Right ventricle myocardium inferior (tissue), 1 donor: ENCODE data around the gene TMC1. TPM values are rescaled to one million over a fixed set of nuclear protein-coding genes. Genes with fewer than 3 reads are reported as not detected.

Source experiments
- ATAC-seq: fragments of 200-7000 bp; cut with Tn5 transposase; one replicate; pipeline ENCODE4 v1.9.1; 2020; ENCODE audit warnings: mild to moderate bottlenecking, moderate library complexity
- DNase-seq: peaks from one replicate; pipeline ENCODE4 v3.0.0; 2021; ENCODE audit errors: missing footprints
- intact Hi-C: fragments of 100-400 bp; cut with DNase I; formaldehyde crosslinking; loops from one replicate; pipeline ENCODE4 v1.11.0; 2022
- total RNA-seq: library from RNA; stranded (reverse); fragmentation: NEBNext Ultra II Directional; extraction: Animal tissue kit (Norgen Biotek cat#: 25700); gene quantifications from one replicate; pipeline ENCODE4 v1.2.1, GENCODE V29; 2021
- donor health status: DM: no; HTN: yes; CAD: no; lungs with severe emphysema.

TMC1 gene
- total RNA-seq, 1 donor from 2014 or later: not detected

- no peak for ATAC-seq
- DNase-seq: no peak
- intact Hi-C loops: no loop called here
Measured at GRCh38 chr9:72696511-72696910, 175.1 kb downstream of the TMC1 start.

- ATAC-seq (no peak), DNase-seq (no peak)
- intact Hi-C loops: no loop called here
Measured at GRCh38 chr9:72701510-72701909, 180.1 kb downstream of the TMC1 start.

- ATAC-seq (no peak), DNase-seq (no peak)
- intact Hi-C loops: no loop called here
Measured at GRCh38 chr9:72703574-72703973, 182.2 kb downstream of the TMC1 start.

- intact Hi-C loops: no loop called here
- no peak for DNase-seq
- no peak for ATAC-seq
Measured at GRCh38 chr9:72704688-72705375, 183.4 kb downstream of the TMC1 start.

- ATAC-seq: no peak
- intact Hi-C loops: no loop called here
- no peak for DNase-seq
Measured at GRCh38 chr9:72718503-72718902, 197.1 kb downstream of the TMC1 start.

GRCh38 chr9:72721067-72721466 is 199.7 kb downstream of the TMC1 start:
- DNase-seq: no peak
- intact Hi-C loops: no loop called here
- no peak for ATAC-seq

GRCh38 chr9:72726947-72727346 is 205.5 kb downstream of the TMC1 start:
- ATAC-seq: no peak
- intact Hi-C loops: no loop called here
- no peak for DNase-seq

GRCh38 chr9:72728031-72728770 is 206.8 kb downstream of the TMC1 start:
- no peak for ATAC-seq
- intact Hi-C loops: no loop called here
- no peak for DNase-seq

- ATAC-seq (no peak), DNase-seq (no peak)
- intact Hi-C loops: no loop called here
Measured at GRCh38 chr9:72733895-72734294, 212.5 kb downstream of the TMC1 start.

GRCh38 chr9:72734631-72735030 is 213.2 kb downstream of the TMC1 start:
- DNase-seq (no peak), ATAC-seq (no peak)
- intact Hi-C loops: no loop called here

GRCh38 chr9:72743836-72744235 is 222.4 kb downstream of the TMC1 start:
- ATAC-seq (no peak), DNase-seq (no peak)
- intact Hi-C loops: no loop called here

- ATAC-seq (no peak), DNase-seq (no peak)
- intact Hi-C loops: no loop called here
Measured at GRCh38 chr9:72749276-72749675, 227.9 kb downstream of the TMC1 start.

- DNase-seq: no peak
- ATAC-seq: no peak
- intact Hi-C loops: no loop called here
Measured at GRCh38 chr9:72751541-72751940, 230.1 kb downstream of the TMC1 start.

GRCh38 chr9:72753266-72753893 is 232.0 kb downstream of the TMC1 start:
- intact Hi-C loops: no loop called here
- ATAC-seq (no peak), DNase-seq (no peak)

GRCh38 chr9:72755836-72756235 is 234.4 kb downstream of the TMC1 start:
- DNase-seq (no peak), ATAC-seq (no peak)
- intact Hi-C loops: no loop called here

- intact Hi-C loops: no loop called here
- DNase-seq (no peak), ATAC-seq (no peak)
Measured at GRCh38 chr9:72758944-72759343, 237.5 kb downstream of the TMC1 start.

- ATAC-seq (no peak), DNase-seq (no peak)
- intact Hi-C loops: no loop called here
Measured at GRCh38 chr9:72763022-72763421, 241.6 kb downstream of the TMC1 start.

- DNase-seq (no peak), ATAC-seq (no peak)
- intact Hi-C loops: no loop called here
Measured at GRCh38 chr9:72769546-72769945, 248.1 kb downstream of the TMC1 start.

GRCh38 chr9:72772661-72773060 is 251.3 kb downstream of the TMC1 start:
- intact Hi-C loops: no loop called here
- DNase-seq (no peak), ATAC-seq (no peak)

GRCh38 chr9:72773570-72773969 is 252.2 kb downstream of the TMC1 start:
- ATAC-seq: no peak
- DNase-seq: no peak
- intact Hi-C loops: no loop called here
